ENCODE results near the gene EDEM3.

- TF ChIP-seq CTCF (conservative IDR thresholded peaks at IDR 0.05 in 1 of 2, IDR thresholded peaks at IDR 0.05 in 1 of 2; ENCODE audit: low read depth in 1 of 2, low read length in 2 of 2) (no peak), EZH2 (IDR thresholded peaks at IDR 0.05; ENCODE audit: low read length, missing control alignments) (no peak)
Observed at GRCh38 chr1:184656221-184656620, 98.4 kb downstream of the EDEM3 start.

All from fibroblast of lung (primary cell).